H1 (cell line): ENCODE results near the gene RAMP3. TPM values are rescaled to one million over a fixed set of nuclear protein-coding genes. Genes with fewer than 3 reads are reported as not detected.

ENCODE experiments used
- CTCF ChIA-PET: fragments of 300-600 bp; sonication (Branson Sonifier 250); formaldehyde crosslinking; loops from one replicate; lab custom pipeline; 2021; ENCODE audit not compliant: partially characterized antibody; lab: Charles Lee
- POLR2A ChIA-PET: fragments of 300-600 bp; sonication (Branson Sonifier 250); formaldehyde crosslinking; loops from one replicate; lab custom pipeline; 2021; ENCODE audit warnings: inconsistent platforms; ENCODE audit not compliant: partially characterized antibody; lab: Charles Lee
- DNase-seq, 2 experiments: peaks; one replicate each; pipeline versions ENCODE4 v3.0.0 to v3.0.0-alpha.2; 2010 to 2022; ENCODE audit warnings: low spot score in 2 of 2, low read depth in 1 of 2, mixed read lengths in 1 of 2
- FAIRE-seq: peaks from 2 replicates; lab custom pipeline; 2011; peaks lifted over from hg19 to GRCh38; lab: Jason Lieb, UNC
- H2AFZ ChIP-seq: 2 replicates; pipeline ENCODE4 v1.8.1; 2012; ENCODE audit warnings: low read length, inconsistent platforms
- H2AK5ac ChIP-seq: 2 replicates; pipeline ENCODE4 v1.6.1; 2013; ENCODE audit warnings: low read depth, low read length
- H2BK120ac ChIP-seq: replicated peaks from 2 replicates; pipeline ENCODE3; 2013; ENCODE audit warnings: low read depth, low read length, inconsistent platforms
- H2BK12ac ChIP-seq: 2 replicates; pipeline ENCODE4 v1.6.1; 2013; ENCODE audit warnings: low read depth, low read length
- H2BK15ac ChIP-seq: 2 replicates; pipeline ENCODE4 v1.6.1; 2013; ENCODE audit warnings: low read length
- H2BK20ac ChIP-seq: 2 replicates; pipeline ENCODE4 v1.6.1; 2013; ENCODE audit warnings: low read length
- H2BK5ac ChIP-seq: 2 replicates; pipeline ENCODE4 v1.6.1; 2013; ENCODE audit warnings: low read depth, low read length
- H3K14ac ChIP-seq: 2 replicates; pipeline ENCODE4 v1.6.1; 2013; ENCODE audit warnings: inconsistent platforms; ENCODE audit not compliant: insufficient read length
- H3K18ac ChIP-seq: 2 replicates; pipeline ENCODE4 v1.6.1; 2013; ENCODE audit warnings: low read length; ENCODE audit errors: extremely low read depth
- H3K23ac ChIP-seq: 2 replicates; pipeline ENCODE4 v1.6.1; 2013; ENCODE audit warnings: inconsistent platforms; ENCODE audit not compliant: insufficient read length
- H3K23me2 ChIP-seq: 2 replicates; pipeline ENCODE4 v1.6.1; 2013; ENCODE audit warnings: low read depth, low read length
- H3K27ac ChIP-seq: 2 replicates; pipeline ENCODE4 v1.6.1; 2011; ENCODE audit warnings: low read depth, low read length, inconsistent platforms
- H3K27me3 ChIP-seq, 4 experiments: replicated peaks in 1 of 4; 1 replicate in 1 of 4; 2 replicates in 3 of 4; pipeline versions ENCODE4 v1.6.1 to v1.8.1; 2011 to 2013; ENCODE audit warnings: low read length in 3 of 4, mild to moderate bottlenecking in 3 of 4, inconsistent platforms in 2 of 4, mixed read lengths in 2 of 4, moderate library complexity in 1 of 4; ENCODE audit not compliant: control insufficient read depth in 3 of 4, insufficient read depth in 3 of 4; ENCODE audit errors: extremely low read depth in 1 of 4
- H3K36me3 ChIP-seq, 4 experiments: 2 replicates each; pipeline versions ENCODE4 v1.6.1 to v1.8.1; 2011 to 2013; ENCODE audit warnings: mild to moderate bottlenecking in 4 of 4, low read length in 3 of 4, moderate library complexity in 2 of 4, control low read depth in 1 of 4, inconsistent platforms in 1 of 4; ENCODE audit not compliant: insufficient read depth in 4 of 4, control insufficient read depth in 2 of 4
- H3K4ac ChIP-seq: replicated peaks from 2 replicates; pipeline ENCODE3; 2013; ENCODE audit warnings: low read length, low read depth, mixed read lengths, inconsistent platforms; ENCODE audit not compliant: insufficient read length
- H3K4me1 ChIP-seq, 4 experiments: replicated peaks in 1 of 4; 1 replicate in 1 of 4; 2 replicates in 3 of 4; pipeline versions ENCODE4 v1.6.1 to v1.8.1; 2011 to 2013; ENCODE audit warnings: low read length in 3 of 4, inconsistent platforms in 2 of 4, mixed read lengths in 1 of 4; ENCODE audit not compliant: insufficient read depth in 4 of 4, control insufficient read depth in 3 of 4
- H3K4me2 ChIP-seq, 2 experiments: 2 replicates each; pipeline versions ENCODE4 v1.6.1 to v1.8.1; 2011 to 2013; ENCODE audit warnings: low read depth in 2 of 2, low read length in 2 of 2, control low read depth in 1 of 2, inconsistent platforms in 1 of 2, mild to moderate bottlenecking in 1 of 2; ENCODE audit not compliant: insufficient read depth in 1 of 2
- H3K4me3 ChIP-seq, 4 experiments: fragments of 200-600, 300-600 bp in 1 of 4; sonication (generic), shearing (Covaris generic), sonication (Bioruptor Twin) in 1 of 4; 2 replicates each; pipeline versions ENCODE4 v1.5.1 to v1.8.1; 2011 to 2016; ENCODE audit warnings: low read length in 4 of 4, low read depth in 3 of 4, control low read depth in 2 of 4, inconsistent platforms in 2 of 4, mild to moderate bottlenecking in 2 of 4, mixed read lengths in 1 of 4, moderate library complexity in 1 of 4; ENCODE audit not compliant: insufficient read depth in 2 of 4; ENCODE audit errors: extremely low read depth in 1 of 4
- H3K56ac ChIP-seq: replicated peaks from 2 replicates; pipeline ENCODE3; 2013; ENCODE audit warnings: low read depth, mild to moderate bottlenecking, mixed read lengths, low read length, inconsistent platforms; ENCODE audit not compliant: insufficient read length
- H3K79me1 ChIP-seq: 2 replicates; pipeline ENCODE4 v1.6.1; 2013; ENCODE audit warnings: low read depth, low read length, control low read depth
- H3K79me2 ChIP-seq, 2 experiments: 2 replicates each; pipeline versions ENCODE4 v1.6.1 to v1.8.1; 2012 to 2013; ENCODE audit warnings: low read length in 2 of 2, mild to moderate bottlenecking in 2 of 2, inconsistent platforms in 1 of 2; ENCODE audit not compliant: insufficient read depth in 2 of 2, control insufficient read depth in 1 of 2
- H3K9ac ChIP-seq, 4 experiments: replicated peaks in 1 of 4; 1 replicate in 1 of 4; 2 replicates in 3 of 4; pipeline versions ENCODE4 v1.6.1 to v1.8.1; 2011 to 2013; ENCODE audit warnings: low read depth in 3 of 4, low read length in 3 of 4, control low read depth in 2 of 4, mild to moderate bottlenecking in 2 of 4, moderate library complexity in 2 of 4, inconsistent platforms in 1 of 4; ENCODE audit errors: extremely low read depth in 1 of 4
- H3K9me3 ChIP-seq, 2 experiments: 2 replicates each; pipeline versions ENCODE4 v1.6.1 to v1.8.1; 2012 to 2013; ENCODE audit warnings: mild to moderate bottlenecking in 2 of 2, moderate library complexity in 2 of 2, control low read depth in 1 of 2, inconsistent platforms in 1 of 2, low read depth in 1 of 2, low read length in 1 of 2, mixed read lengths in 1 of 2; ENCODE audit not compliant: insufficient read depth in 2 of 2
- H4K20me1 ChIP-seq, 2 experiments: replicated peaks in 1 of 2; 2 replicates each; pipeline versions ENCODE3 to v1.8.1; 2011 to 2013; ENCODE audit warnings: inconsistent platforms in 2 of 2, low read length in 2 of 2, mild to moderate bottlenecking in 1 of 2; ENCODE audit not compliant: insufficient read depth in 2 of 2, control insufficient read depth in 1 of 2
- H4K5ac ChIP-seq: 2 replicates; pipeline ENCODE4 v1.6.1; 2013; ENCODE audit warnings: low read length, low read depth, mixed read lengths, inconsistent platforms; ENCODE audit not compliant: insufficient read length
- H4K8ac ChIP-seq: 2 replicates; pipeline ENCODE4 v1.8.0; 2013; ENCODE audit warnings: mild to moderate bottlenecking, moderate library complexity, low read length, inconsistent platforms; ENCODE audit not compliant: insufficient read depth; ENCODE audit errors: extremely low read depth
- H4K91ac ChIP-seq: replicated peaks from 2 replicates; pipeline ENCODE3; 2013; ENCODE audit warnings: low read length, mixed read lengths, inconsistent platforms; ENCODE audit not compliant: insufficient read length
- GABPA ChIP-seq: IDR thresholded peaks from 2 replicates; pipeline ENCODE4 v1.6.1; 2011; ENCODE audit warnings: mild to moderate bottlenecking, low read length, moderate library complexity, borderline replicate concordance; ENCODE audit not compliant: insufficient read depth
- PHF8 ChIP-seq: fragments of 200-600 bp; sonication (generic); conservative IDR thresholded peaks from 2 replicates; pipeline ENCODE4 v1.7.1; 2012; ENCODE audit warnings: low read depth, mild to moderate bottlenecking, inconsistent platforms, low read length, moderate library complexity
- POLR2AphosphoS5 ChIP-seq: IDR thresholded peaks from 2 replicates; pipeline ENCODE4 v1.6.1; 2011; ENCODE audit warnings: low read depth, low read length
- SAP30 ChIP-seq: fragments of 300-600 bp; sonication (generic); IDR thresholded peaks from 2 replicates; pipeline ENCODE4 v1.7.1; 2012; ENCODE audit warnings: low read length, moderate library complexity, mild to moderate bottlenecking, inconsistent platforms; ENCODE audit not compliant: insufficient read depth, insufficient replicate concordance
- WGBS, 2 experiments: shearing (Covaris generic) in 1 of 2; methylation state at CpG; one replicate each; pipeline versions ENCODE4 v1.1.6 to v1.1.7; 2013 to 2015; ENCODE audit warnings: low lambda C conversion rate in 2 of 2, mixed read lengths in 2 of 2, inconsistent platforms in 1 of 2, low coverage in 1 of 2, missing lambda C conversion rate in 1 of 2; ENCODE audit not compliant: insufficient replicate concordance in 2 of 2, insufficient coverage in 1 of 2, insufficient read length in 1 of 2; ENCODE audit errors: extremely low coverage in 1 of 2, missing lambda C conversion rate in 1 of 2; 5-methylcytosine and 5-hydroxymethylcytosine counted together
- polyA plus RNA-seq, 7 experiments: library from polyadenylated mRNA; depleted of rRNA in 3 of 7; stranded (reverse) in 5 of 7; unstranded in 2 of 7; fragments of >200 nt in 5 of 7; fragments of 200-250 nt in 2 of 7; gene quantifications; 1 replicate in 5 of 7; 2 replicates in 1 of 7; 4 replicates in 1 of 7; pipeline versions ENCODE4 v1.2.1 to v1.2.3, GENCODE V29; 2011 to 2013; ENCODE audit warnings: missing spikeins in 2 of 7, mixed read lengths in 2 of 7
- total RNA-seq: library from RNA; stranded (reverse); fragmentation: NEBNext Ultra II Directional; extraction: Animal tissue kit (Norgen Biotek cat#: 25700); gene quantifications from 2 replicates; pipeline ENCODE4 v1.2.1, GENCODE V29; 2021

Gene RAMP3
- total and polyA plus RNA-seq, 2 of the 8 experiments (the other 6 are each of a cell fraction or from before 2014, with no cell fraction given) = 0.88 to 0.98 TPM

DNA sequence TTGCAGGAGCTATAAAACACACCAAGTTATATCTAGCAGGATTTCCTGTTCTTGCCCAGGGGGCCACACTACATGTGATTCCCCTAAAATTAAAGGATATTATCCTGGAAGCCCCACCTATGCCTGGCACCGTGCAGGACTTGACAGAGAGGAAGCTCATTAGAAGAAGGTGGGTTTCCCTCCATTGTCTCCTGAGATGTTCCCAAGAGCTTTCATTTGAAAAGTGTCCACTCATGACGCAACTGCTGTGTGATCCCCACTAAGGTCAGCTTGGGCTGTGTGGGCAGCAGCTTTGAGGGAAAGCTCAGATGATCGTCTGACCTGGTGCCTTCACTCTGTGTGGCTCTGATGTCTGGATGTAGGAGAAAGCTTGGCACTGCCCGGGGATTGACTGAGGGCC lies 53.5 kb downstream of the RAMP3 start:
- Histone ChIP-seq H3K56ac (no peak overlapping the region), H4K20me1 (no peaks in the 10 kb centered on the region), H2AFZ (no peak overlapping the region), H2AK5ac (no peak overlapping the region), H3K9ac (no peak overlapping the region), H3K27ac (no peak overlapping the region), H4K91ac (no peak overlapping the region), H4K8ac (no peak overlapping the region), H3K4me2 (no peak overlapping the region), H3K4me3 (no peak overlapping the region), H2BK15ac (no peak overlapping the region), H4K5ac (no peak overlapping the region), H3K23me2 (no peaks in the 10 kb centered on the region), H3K79me1 (no peaks in the 10 kb centered on the region), H3K4me1 (no peaks in the 10 kb centered on the region; a peak in 1 of 7 replicates), H3K79me2 (no peaks in the 10 kb centered on the region), H2BK5ac (no peak overlapping the region), H2BK20ac (no peak overlapping the region), H3K18ac (no peak overlapping the region), H3K14ac (no peak overlapping the region), H2BK120ac (no peak overlapping the region), H3K23ac (no peak overlapping the region), H3K9me3 (no peaks in the 10 kb centered on the region), H2BK12ac (no peak overlapping the region), H3K4ac (no peak overlapping the region), H3K27me3 (no peaks in the 10 kb centered on the region), H3K36me3 (no peaks in the 10 kb centered on the region)
- DNase-seq = no peak
- no peak for FAIRE-seq
- CTCF ChIA-PET = interaction anchor here (0.7 kb wide), 1 partner anchor 15 kb away, joined by 3 read pairs; no protein-coding TSS in a partner anchor
- WGBS, 2 experiments = 65% methylated on average over 4 of the region's 4 CpGs; no CpG with 5 or more reads in 1 of the 2 experiments
- POLR2A ChIA-PET = no interaction called here
- no peak for TF ChIP-seq GABPA
- no peak for TF ChIP-seq PHF8
- no peak for TF ChIP-seq POLR2AphosphoS5
- TF ChIP-seq SAP30 = no peak
